HEK293 (cell line): Measurements from ENCODE around the gene SRBD1.

Source experiments
- CTCF ChIA-PET: fragments of 350-600 bp; formaldehyde crosslinking; extraction: SDS; loops from one replicate; lab custom pipeline; 2021; ENCODE audit warnings: antibody characterized with exemption; lab: Yijun Ruan, JAX
- POLR2A ChIA-PET: fragments of 300-600 bp; formaldehyde crosslinking; extraction: SDS; loops from one replicate; lab custom pipeline; 2020; ENCODE audit warnings: antibody characterized with exemption, inconsistent platforms; lab: Yijun Ruan, JAX
- H3K27ac ChIP-seq: fragments of 200-500 bp; sonication (Bioruptor generic); 2 replicates; pipeline ENCODE4 v1.5.1; 2014; ENCODE audit warnings: low read depth, low read length, control low read depth, inconsistent platforms; ENCODE audit errors: extremely low read depth
- H3K36me3 ChIP-seq, 2 experiments: fragments of 200-500 bp in 1 of 2; sonication (Bioruptor generic) in 1 of 2; 1 replicate in 1 of 2; 2 replicates in 1 of 2; pipeline ENCODE4 v1.5.1; 2014 to 2017; ENCODE audit warnings: inconsistent platforms in 2 of 2, low read length in 2 of 2; ENCODE audit not compliant: control insufficient read depth in 2 of 2, insufficient read depth in 1 of 2
- H3K4me1 ChIP-seq: fragments of 200-500 bp; sonication (Bioruptor generic); 2 replicates; pipeline ENCODE4 v1.5.1; 2014; ENCODE audit warnings: mild to moderate bottlenecking, low read length, inconsistent platforms; ENCODE audit not compliant: control insufficient read depth, insufficient read depth
- H3K4me3 ChIP-seq: 2 replicates; pipeline ENCODE4 v1.5.1; 2011; ENCODE audit warnings: low read depth, mild to moderate bottlenecking, control low read depth, low read length, moderate library complexity
- H3K9me3 ChIP-seq: fragments of 200-500 bp; sonication (Bioruptor generic); 2 replicates; pipeline ENCODE4 v1.5.1; 2014; ENCODE audit warnings: low read depth, low read length, inconsistent platforms; ENCODE audit not compliant: control insufficient read depth, insufficient read depth
- ELK4 ChIP-seq: IDR thresholded peaks from 2 replicates; pipeline ENCODE4 v1.6.1; 2011; ENCODE audit warnings: mild to moderate bottlenecking, low read depth, low read length, borderline replicate concordance
- HOXC10 ChIP-seq: sonication (generic); formaldehyde crosslinking; IDR thresholded peaks from 2 replicates; pipeline ENCODE4 v1.8.1; 2023; ENCODE audit warnings: mild to moderate bottlenecking, missing genetic modification reagents
- IKZF3 ChIP-seq: fragments of 450-650 bp; IDR thresholded peaks from 2 replicates; pipeline ENCODE4 v1.5.0; 2018; ENCODE audit warnings: missing biosample characterization, mild to moderate bottlenecking, missing genetic modification characterization, moderate library complexity
- KLF17 ChIP-seq: fragments of 450-650 bp; formaldehyde crosslinking; IDR thresholded peaks from 2 replicates; pipeline ENCODE4 v1.5.1; 2016; ENCODE audit warnings: missing biosample characterization, missing genetic modification characterization
- RBAK ChIP-seq: fragments of 450-650 bp; formaldehyde crosslinking; IDR thresholded peaks from 2 replicates; pipeline ENCODE4 v1.5.1; 2016; ENCODE audit warnings: missing biosample characterization, missing genetic modification characterization
- TRIM28 ChIP-seq: IDR thresholded peaks from 2 replicates; pipeline ENCODE4 v1.6.1; 2011; ENCODE audit warnings: low read length, control low read depth, borderline replicate concordance
- WT1 ChIP-seq: fragments of 450-650 bp; formaldehyde crosslinking; IDR thresholded peaks from 2 replicates; pipeline ENCODE4 v1.5.1; 2016; ENCODE audit warnings: missing biosample characterization, missing genetic modification characterization
- ZBTB11 ChIP-seq: fragments of 450-650 bp; formaldehyde crosslinking; conservative IDR thresholded peaks from 2 replicates; pipeline ENCODE4 v1.5.1; 2016; ENCODE audit warnings: low read depth, missing biosample characterization, missing genetic modification characterization
- ZFP3 ChIP-seq: fragments of 450-650 bp; formaldehyde crosslinking; IDR thresholded peaks from 2 replicates; pipeline ENCODE4 v1.5.1; 2016; ENCODE audit warnings: low read depth, missing biosample characterization, missing genetic modification characterization
- ZNF404 ChIP-seq: fragments of 450-650 bp; formaldehyde crosslinking; IDR thresholded peaks from 2 replicates; pipeline ENCODE4 v1.5.1; 2017; ENCODE audit warnings: missing biosample characterization, missing genetic modification characterization
- ZNF449 ChIP-seq: fragments of 450-650 bp; formaldehyde crosslinking; IDR thresholded peaks from 2 replicates; pipeline ENCODE4 v1.5.1; 2017; ENCODE audit warnings: missing biosample characterization, mild to moderate bottlenecking, missing genetic modification characterization, moderate library complexity
- ZNF518A ChIP-seq: fragments of 450-650 bp; formaldehyde crosslinking; conservative IDR thresholded peaks from 2 replicates; pipeline ENCODE4 v1.5.1; 2016; ENCODE audit warnings: low read depth, missing biosample characterization, missing genetic modification characterization
- ZNF544 ChIP-seq: fragments of 450-650 bp; formaldehyde crosslinking; IDR thresholded peaks from 2 replicates; pipeline ENCODE4 v1.5.0; 2017; ENCODE audit warnings: missing biosample characterization, missing genetic modification characterization
- ZNF707 ChIP-seq: fragments of 450-650 bp; formaldehyde crosslinking; IDR thresholded peaks from 2 replicates; pipeline ENCODE4 v1.5.1; 2016; ENCODE audit warnings: missing biosample characterization, missing genetic modification characterization
- TF ChIP-seq, protein P1 (sequence below): fragments of 450-650 bp; formaldehyde crosslinking; IDR thresholded peaks from 2 replicates; pipeline ENCODE4 v1.5.1; 2016; ENCODE audit warnings: missing biosample characterization, missing genetic modification characterization

SRBD1 gene

GRCh38 chr2:45404807-45405297 is 206.2 kb downstream of the SRBD1 start (continued):
- TF ChIP-seq ZNF449: no peak
- TF ChIP-seq, protein P1, sequence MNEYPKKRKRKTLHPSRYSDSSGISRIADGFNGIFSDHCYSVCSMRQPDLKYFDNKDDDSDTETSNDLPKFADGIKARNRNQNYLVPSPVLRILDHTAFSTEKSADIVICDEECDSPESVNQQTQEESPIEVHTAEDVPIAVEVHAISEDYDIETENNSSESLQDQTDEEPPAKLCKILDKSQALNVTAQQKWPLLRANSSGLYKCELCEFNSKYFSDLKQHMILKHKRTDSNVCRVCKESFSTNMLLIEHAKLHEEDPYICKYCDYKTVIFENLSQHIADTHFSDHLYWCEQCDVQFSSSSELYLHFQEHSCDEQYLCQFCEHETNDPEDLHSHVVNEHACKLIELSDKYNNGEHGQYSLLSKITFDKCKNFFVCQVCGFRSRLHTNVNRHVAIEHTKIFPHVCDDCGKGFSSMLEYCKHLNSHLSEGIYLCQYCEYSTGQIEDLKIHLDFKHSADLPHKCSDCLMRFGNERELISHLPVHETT: no peak
- TF ChIP-seq, all 188 proteins: peak for 0

DNA sequence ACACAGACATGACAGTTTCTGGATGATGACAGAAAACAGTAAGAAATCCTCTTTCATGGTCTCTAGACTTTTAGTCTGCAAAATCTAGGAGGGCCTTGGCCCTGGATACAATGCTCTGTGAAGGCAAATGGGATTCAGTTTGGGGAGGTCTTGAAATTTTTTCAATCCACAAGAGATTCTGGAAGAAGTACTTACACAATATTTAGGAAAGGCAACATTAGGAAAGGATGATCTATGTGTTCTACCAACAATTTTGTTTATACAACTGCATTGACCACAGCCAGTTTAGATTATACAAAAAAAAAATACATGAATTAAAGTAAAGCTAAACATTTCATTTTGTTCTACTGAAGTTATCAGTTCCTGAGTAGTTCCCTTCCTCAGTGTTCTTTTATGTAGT is 208.0 kb downstream of the SRBD1 start:
- Histone ChIP-seq H3K4me1 (peaks cover 10% of the 10 kb centered on the region), H3K27ac (no peak overlapping the region), H3K4me3 (no peak overlapping the region), H3K9me3 (no peaks in the 10 kb centered on the region), H3K36me3 (no peaks in the 10 kb centered on the region)
- POLR2A ChIA-PET: no interaction called here
- CTCF ChIA-PET: no interaction called here
- TF ChIP-seq ZNF518A: no peak
- no peak for TF ChIP-seq ZNF707 (tag by site-specific recombination)
- no peak for TF ChIP-seq ZNF544
- TF ChIP-seq ZNF404: no peak
- TF ChIP-seq ZBTB11 (tag by site-specific recombination): no peak
- no peak for TF ChIP-seq RBAK
- TF ChIP-seq WT1 (tag by site-specific recombination): no peak
- TF ChIP-seq ZFP3 (tag by site-specific recombination): no peak
- no peak for TF ChIP-seq TRIM28
- no peak for TF ChIP-seq HOXC10
- no peak for TF ChIP-seq IKZF3
- no peak for TF ChIP-seq ELK4
- TF ChIP-seq KLF17: no peak
